Sigmoid colon (tissue), 4 donors: Measurements from ENCODE around the gene NKX2-3.

Experiments used
- CTCF ChIP-seq, 4 experiments: fragments of 450-650 bp in 3 of 4; fragments of 200-600 bp in 1 of 4; IDR thresholded peaks; one replicate each; pipeline ENCODE4 v1.5.1; 2016 to 2019; ENCODE audit warnings: antibody characterized with exemption in 4 of 4, mild to moderate bottlenecking in 3 of 4, moderate library complexity in 2 of 4
- POLR2A ChIP-seq, 2 donors: fragments of 450-650 bp; IDR thresholded peaks; one replicate each; pipeline ENCODE4 v1.6.1; 2016; ENCODE audit warnings: antibody characterized with exemption in 2 of 2, mild to moderate bottlenecking in 2 of 2, moderate library complexity in 2 of 2
- POLR2AphosphoS5 ChIP-seq, 4 donors: sonication (generic); formaldehyde crosslinking; IDR thresholded peaks; one replicate each; pipeline ENCODE4 v1.6.1; 2017; ENCODE audit warnings: antibody characterized with exemption in 4 of 4

DNA sequence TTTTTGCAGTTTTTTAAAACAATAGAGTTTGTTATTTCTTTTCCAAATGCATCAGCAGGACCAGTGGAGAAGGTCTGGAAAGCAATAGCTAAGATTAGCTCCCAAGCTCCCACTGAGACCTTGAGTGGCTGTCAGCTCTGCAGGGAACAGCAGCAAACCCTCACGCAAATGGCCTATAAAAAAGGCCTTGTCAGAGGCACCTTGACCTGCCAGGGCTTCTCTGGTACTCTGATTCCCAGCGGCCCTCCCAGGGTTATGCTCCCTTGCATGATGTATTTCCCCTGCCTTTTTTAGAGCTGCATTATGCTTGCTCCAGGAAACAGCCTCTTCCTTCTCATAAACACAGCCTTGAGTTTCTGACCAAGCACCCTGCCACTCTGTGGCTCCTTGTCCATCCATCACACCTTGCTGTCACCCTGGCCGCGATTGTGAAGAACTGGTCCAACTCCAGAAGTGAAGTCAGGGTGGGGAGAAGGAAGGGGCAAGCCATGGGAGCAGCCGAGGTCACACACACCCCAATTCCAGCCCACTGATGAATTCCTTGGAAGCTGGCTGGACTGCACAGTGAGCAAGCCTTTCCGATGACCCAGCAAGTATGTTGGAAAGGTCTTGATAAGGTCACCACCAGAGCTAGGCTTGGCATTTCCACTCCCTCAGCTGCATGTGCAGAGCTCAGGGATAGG is 35.3 kb upstream of the NKX2-3 start:
- TF ChIP-seq CTCF (IDR thresholded peaks at IDR 0.05) (no peak), POLR2A (IDR thresholded peaks at IDR 0.05) (no peak), POLR2AphosphoS5 (IDR thresholded peaks at IDR 0.05) (no peak)
